ENCODE results near the gene SGO1.

- TF ChIP-seq CTCF (IDR thresholded peaks at IDR 0.05) (no peak), POLR2A (IDR thresholded peaks at IDR 0.05) (no peak), EP300 (IDR thresholded peaks at IDR 0.05) (no peak), POLR2AphosphoS5 (IDR thresholded peaks at IDR 0.05) (no peak)
Measured at GRCh38 chr3:20232906-20233780, 47.1 kb upstream of the SGO1 start.
